ENCODE results near the gene TBC1D14.
"Not testable (repeated sequence)": the region's sequence is repeated elsewhere in the genome, so short reads cannot be mapped to it uniquely, and the experiment has no call there.

Gene TBC1D14

GRCh38 chr4:6907658-6908191, 1.9 kb upstream of the TBC1D14 start:
- DNase-seq (ENCODE audit: low read depth in 1 of 2, low spot score in 1 of 2), result peak; percentile 66 to 73
- in situ Hi-C loops (cut with HindIII; ENCODE audit: low pct_unique_long_range_greater_than_20kb, low sequenced_read_pairs), result no loop called here
- TF ChIP-seq JUND (IDR thresholded peaks at IDR 0.05; ENCODE audit: low read depth), result no peak

GRCh38 chr4:6908432-6909112, 1.1 kb upstream of the TBC1D14 start:
- no peak for DNase-seq (ENCODE audit: low read depth in 1 of 2, low spot score in 1 of 2)
- TF ChIP-seq JUND (IDR thresholded peaks at IDR 0.05; ENCODE audit: low read depth), result no peak
- in situ Hi-C loops (cut with HindIII; ENCODE audit: low pct_unique_long_range_greater_than_20kb, low sequenced_read_pairs), result no loop called here

- peak in 1 of 2 experiments; percentile 28 for DNase-seq (ENCODE audit: low read depth in 1 of 2, low spot score in 1 of 2)
- in situ Hi-C loops (cut with HindIII; ENCODE audit: low pct_unique_long_range_greater_than_20kb, low sequenced_read_pairs), result no loop called here
- TF ChIP-seq JUND (IDR thresholded peaks at IDR 0.05; ENCODE audit: low read depth), result no peak
These were observed 329 bp downstream of the TBC1D14 start for GRCh38 chr4:6909970-6910339.

DNA sequence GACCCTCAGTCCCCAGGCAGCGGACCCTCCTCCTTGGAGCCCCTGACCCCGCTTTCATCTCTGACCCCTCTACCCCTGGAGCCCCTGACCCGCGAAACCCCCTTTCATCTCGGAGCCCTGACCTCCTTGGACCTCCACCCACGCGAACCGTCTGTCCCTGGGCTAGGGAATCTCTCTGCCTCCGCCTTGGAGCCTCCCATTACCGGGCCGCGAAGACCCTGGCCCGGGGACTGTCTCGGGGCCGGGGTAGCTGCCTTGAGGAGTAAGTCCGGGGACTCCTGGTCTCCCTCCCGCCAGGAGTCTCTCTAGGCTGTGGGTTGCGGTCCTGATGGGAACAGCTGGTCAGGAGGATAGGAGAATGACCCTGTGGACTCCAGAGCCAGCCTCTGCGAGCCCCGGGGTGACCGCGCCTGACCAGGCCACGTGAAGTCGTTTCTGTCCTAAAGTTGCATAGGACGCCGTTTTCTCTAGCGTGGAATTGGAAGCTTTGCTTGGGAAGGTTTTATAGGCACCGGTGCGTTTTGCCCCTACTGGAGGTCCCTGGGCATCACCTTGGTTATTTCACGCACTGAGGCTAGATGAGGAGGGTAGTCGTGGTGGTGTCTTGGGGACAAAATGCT, 824 bp downstream of the TBC1D14 start:
- in situ Hi-C loops (cut with HindIII; ENCODE audit: low pct_unique_long_range_greater_than_20kb, low sequenced_read_pairs), result no loop called here
- TF ChIP-seq JUND (IDR thresholded peaks at IDR 0.05; ENCODE audit: low read depth), result no peak
- peak; percentile 42 to 43 for DNase-seq (ENCODE audit: low read depth in 1 of 2, low spot score in 1 of 2)

DNA sequence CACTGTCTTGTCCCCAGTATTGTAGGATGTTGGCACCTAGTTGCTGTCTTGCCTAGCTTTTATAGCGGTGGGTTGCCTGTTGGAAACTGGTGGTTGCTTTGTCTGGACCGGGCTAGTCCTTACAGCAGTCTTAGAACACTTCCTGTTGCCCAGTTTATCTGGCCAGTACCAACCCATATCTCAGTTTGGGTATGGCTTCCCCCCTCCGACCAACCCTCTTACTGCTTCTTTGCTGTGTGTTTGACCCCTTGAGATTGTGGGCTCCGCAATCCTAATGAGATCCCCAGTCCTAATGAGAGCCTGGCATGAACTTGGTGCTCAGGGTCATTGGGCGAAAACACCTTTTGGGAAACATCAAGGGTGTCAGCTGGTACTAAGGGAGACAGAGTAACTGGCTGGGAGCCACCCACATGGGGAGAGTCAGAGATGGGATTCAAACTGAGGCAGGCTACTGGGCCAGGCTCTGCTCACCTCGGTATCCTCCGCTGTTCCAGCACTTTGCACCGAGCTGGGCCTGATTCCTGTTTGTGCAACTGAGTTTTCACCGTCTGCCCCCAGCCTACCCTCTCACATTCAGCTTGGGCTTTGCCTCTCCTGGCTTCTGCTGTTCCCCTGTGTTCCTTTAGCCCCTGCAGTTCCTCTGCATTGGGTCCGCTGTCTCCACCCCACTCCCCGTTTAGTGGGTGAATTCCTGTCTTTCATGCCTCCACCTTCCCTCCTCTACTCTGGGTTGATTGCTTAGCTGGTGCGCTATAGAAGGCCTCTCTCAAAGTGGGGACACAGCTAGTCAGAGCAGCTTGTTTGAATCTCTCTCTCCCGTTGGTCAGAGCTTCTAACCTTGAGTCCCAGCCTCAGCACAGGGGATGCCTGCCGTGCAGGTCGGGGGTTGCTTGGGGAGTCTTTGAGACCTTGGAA, 1.6 kb downstream of the TBC1D14 start:
- in situ Hi-C loops (cut with HindIII; ENCODE audit: low pct_unique_long_range_greater_than_20kb, low sequenced_read_pairs), result no loop called here

GRCh38 chr4:6911917-6912316, 2.3 kb downstream of the TBC1D14 start:
- in situ Hi-C loops (cut with HindIII; ENCODE audit: low pct_unique_long_range_greater_than_20kb, low sequenced_read_pairs); DNase-seq (ENCODE audit: low read depth in 1 of 2, low spot score in 1 of 2): not testable (repeated sequence)

More for the DNA sequence above, 1.6 kb downstream of the TBC1D14 start:
- TF ChIP-seq JUND (IDR thresholded peaks at IDR 0.05; ENCODE audit: low read depth), result no peak
- no peak for DNase-seq (ENCODE audit: low read depth in 1 of 2, low spot score in 1 of 2)

- TF ChIP-seq JUND (IDR thresholded peaks at IDR 0.05; ENCODE audit: low read depth), result no peak
- in situ Hi-C loops (cut with HindIII; ENCODE audit: low pct_unique_long_range_greater_than_20kb, low sequenced_read_pairs), result no loop called here
- DNase-seq (ENCODE audit: low read depth in 1 of 2, low spot score in 1 of 2), result no peak
These were observed 2.8 kb downstream of the TBC1D14 start for GRCh38 chr4:6912441-6912840.

DNA sequence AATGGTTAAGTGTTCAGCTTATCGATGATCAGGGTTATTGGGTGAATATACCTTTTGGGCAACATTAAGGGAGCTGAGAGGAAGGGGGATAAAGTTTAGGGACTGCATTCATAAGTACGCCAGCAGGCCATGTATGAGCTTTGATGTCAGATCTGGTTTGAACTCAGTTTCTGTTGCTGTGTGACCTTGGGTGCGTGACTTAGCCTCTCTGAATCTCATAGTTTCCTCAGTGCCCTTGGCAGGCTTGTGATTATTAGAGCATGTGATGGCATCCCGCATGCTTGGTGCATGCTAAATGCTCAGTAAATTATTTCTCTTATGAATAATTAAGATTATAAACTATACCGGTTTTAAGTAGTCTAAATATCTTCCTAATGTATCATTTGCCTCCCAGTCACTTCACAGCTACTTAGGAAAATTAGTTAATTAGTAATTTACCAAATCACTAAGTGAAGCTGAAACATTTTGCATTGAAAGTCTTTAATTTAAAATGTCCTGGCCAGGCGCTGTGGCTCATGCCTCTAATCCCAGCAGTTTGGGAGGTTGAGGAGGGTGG, 3.8 kb downstream of the TBC1D14 start:
- in situ Hi-C loops (cut with HindIII; ENCODE audit: low pct_unique_long_range_greater_than_20kb, low sequenced_read_pairs), result no loop called here
- DNase-seq (ENCODE audit: low read depth in 1 of 2, low spot score in 1 of 2), result no peak
- no peak for TF ChIP-seq JUND (IDR thresholded peaks at IDR 0.05; ENCODE audit: low read depth)

DNA sequence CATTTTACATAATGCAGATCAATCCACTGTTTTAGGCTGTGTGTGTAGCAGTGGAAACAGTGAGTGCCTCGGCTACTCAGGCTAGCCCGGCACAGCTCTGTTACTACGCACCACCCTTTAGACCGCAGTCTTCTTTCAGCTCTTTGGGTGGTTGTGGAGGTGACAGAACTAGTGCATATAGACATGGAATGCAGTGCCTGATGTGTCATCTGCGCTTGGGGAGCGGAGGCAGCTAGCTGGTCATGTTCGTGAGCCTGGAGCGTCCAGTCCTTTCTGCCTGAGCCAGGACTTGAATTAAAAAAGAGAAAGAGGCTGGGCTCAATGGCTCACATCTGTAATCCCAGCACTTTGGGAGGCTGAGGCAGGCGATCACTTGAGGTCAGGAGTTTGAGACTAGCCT, 4.8 kb downstream of the TBC1D14 start:
- DNase-seq (ENCODE audit: low read depth in 1 of 2, low spot score in 1 of 2), result no peak
- in situ Hi-C loops (cut with HindIII; ENCODE audit: low pct_unique_long_range_greater_than_20kb, low sequenced_read_pairs), result no loop called here
- TF ChIP-seq JUND (IDR thresholded peaks at IDR 0.05; ENCODE audit: low read depth), result no peak

DNA sequence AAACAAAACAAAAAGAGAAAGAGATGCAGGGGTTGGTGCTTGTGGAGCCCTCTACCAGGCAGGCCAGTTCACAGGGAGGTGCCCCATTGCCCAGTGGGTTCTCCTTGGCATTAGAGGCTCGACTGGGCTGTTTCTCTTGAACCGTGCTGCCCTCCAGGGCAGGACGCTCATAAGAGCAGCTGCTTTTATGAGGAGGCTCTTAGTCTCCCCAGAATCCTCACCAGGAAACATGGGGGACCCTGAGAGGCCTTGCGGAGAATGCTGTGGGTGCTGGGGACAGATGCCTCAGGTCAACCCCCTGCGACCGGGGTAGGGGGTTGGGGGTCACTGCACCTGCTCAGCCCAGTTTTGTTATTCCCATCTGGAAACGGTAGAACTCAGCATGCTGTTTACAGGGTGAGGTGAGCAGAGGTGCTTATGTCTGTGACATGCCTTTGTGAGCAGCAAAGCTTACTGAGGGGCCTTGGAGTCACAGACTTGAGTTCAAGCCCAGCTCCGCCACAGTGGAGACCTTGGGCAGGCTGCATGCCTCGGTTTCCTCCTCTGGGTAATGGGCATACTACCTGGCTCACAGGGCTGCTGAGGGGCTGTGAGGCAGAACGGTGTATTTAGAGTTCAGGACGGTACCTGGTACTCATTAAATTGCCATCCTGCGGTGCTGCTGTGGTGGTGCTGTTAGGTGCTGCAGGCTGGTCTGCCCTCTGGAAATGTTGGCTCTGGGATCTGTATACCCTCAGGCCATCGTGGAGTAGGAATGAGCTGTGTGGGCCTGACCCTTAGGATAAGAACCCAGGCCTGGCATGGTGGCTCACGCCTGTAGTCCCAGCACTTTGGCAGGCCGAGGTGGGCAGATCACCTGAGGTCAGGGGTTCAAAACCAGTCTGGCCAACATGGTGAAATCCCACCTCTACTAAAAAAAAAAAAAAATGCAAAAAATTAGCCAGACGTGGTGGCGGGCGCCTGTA, 5.7 kb downstream of the TBC1D14 start:
- no peak for TF ChIP-seq JUND (IDR thresholded peaks at IDR 0.05; ENCODE audit: low read depth)
- no peak for DNase-seq (ENCODE audit: low read depth in 1 of 2, low spot score in 1 of 2)
- in situ Hi-C loops (cut with HindIII; ENCODE audit: low pct_unique_long_range_greater_than_20kb, low sequenced_read_pairs), result no loop called here

- in situ Hi-C loops (cut with HindIII; ENCODE audit: low pct_unique_long_range_greater_than_20kb, low sequenced_read_pairs), result no loop called here
- TF ChIP-seq JUND (IDR thresholded peaks at IDR 0.05; ENCODE audit: low read depth), result no peak
These were observed 6.5 kb downstream of the TBC1D14 start for GRCh38 chr4:6916069-6916586.

More at GRCh38 chr4:6916069-6916586, 6.5 kb downstream of the TBC1D14 start:
- no peak for DNase-seq (ENCODE audit: low read depth in 1 of 2, low spot score in 1 of 2)

All from T47D (cell line).